ENCODE results near the gene RYR2.

Gene RYR2

GRCh38 chr1:237737938-237738610 is 696.1 kb downstream of the RYR2 start:
- no peak for DNase-seq (ENCODE audit: low read depth)

- DNase-seq (ENCODE audit: low read depth): no peak
Observed at GRCh38 chr1:237740846-237741245, 698.9 kb downstream of the RYR2 start.

- no peak for DNase-seq (ENCODE audit: low read depth)
Observed at GRCh38 chr1:237745545-237745944, 703.6 kb downstream of the RYR2 start.

- DNase-seq (ENCODE audit: low read depth): no peak
Observed at GRCh38 chr1:237748171-237748960, 706.4 kb downstream of the RYR2 start.

DNA sequence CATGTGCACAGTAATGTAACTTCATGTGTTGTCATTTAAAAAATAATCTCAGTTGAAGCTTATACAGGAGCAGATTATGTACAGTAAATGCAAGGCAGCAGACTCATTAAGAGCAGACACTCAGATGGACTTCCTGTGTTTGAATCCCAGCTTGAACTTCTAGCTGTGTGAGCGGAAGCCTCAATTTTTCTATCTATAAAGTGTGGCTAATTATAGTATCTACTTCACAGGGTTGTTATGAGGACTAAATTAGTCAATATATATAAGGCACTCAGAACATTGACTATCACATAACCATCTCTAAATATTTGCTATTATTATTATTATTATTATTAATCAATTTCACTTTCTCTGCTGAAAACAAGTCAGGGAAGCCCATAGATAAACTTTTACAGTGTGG is 707.1 kb downstream of the RYR2 start:
- no peak for DNase-seq (ENCODE audit: low read depth)

- DNase-seq (ENCODE audit: low read depth): no peak
Observed at GRCh38 chr1:237751090-237751489, 709.1 kb downstream of the RYR2 start.

DNA sequence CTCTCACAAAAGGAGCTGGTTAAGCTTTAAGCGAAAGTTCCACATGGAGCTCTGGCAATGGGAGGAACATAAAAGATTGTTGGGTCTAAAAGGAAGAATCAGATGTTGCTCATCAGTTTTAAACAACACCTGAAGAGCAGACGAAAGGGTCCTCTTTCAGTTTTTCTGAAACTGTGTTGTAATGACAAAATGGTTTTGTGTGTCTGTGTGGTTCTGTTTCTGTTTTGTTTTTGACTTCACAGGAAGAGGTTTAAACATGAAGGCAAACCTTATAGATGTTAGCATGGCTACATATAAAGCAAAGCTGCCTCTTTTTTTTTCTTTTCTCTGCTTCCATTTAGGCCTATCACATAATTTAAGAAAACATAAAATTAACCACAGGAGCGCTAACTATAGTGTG is 712.6 kb downstream of the RYR2 start:
- DNase-seq (ENCODE audit: low read depth): no peak

DNA sequence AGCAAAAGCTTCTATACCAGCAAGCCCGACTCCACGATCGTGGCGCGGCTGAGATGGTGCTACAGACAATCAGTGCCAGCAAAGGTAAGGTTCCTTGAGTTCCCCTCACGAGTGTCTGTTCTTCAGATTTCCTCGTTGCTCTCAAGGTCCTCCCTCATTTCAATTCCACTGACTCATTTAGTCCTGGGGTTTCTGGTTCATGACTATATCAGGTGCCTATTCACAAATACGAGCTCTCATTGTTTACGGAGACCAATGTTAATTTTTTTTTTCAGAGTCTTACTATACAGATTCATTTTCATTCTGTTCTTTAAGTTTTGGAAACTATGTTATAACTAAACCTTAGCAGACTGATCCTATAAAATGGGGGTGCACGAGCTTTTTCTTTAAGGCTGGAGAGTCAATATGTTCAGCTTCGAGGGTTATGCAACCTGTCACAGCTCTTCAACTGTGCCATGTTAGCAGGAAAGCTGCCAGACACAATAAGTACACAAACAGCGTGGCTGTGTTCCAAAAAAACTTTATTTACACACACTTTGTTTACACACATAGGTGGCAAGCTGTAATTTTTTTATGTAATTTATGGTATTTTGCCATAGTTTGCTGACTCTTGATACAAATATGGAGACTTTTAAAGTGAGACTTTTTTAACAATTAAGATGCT is 714.5 kb downstream of the RYR2 start:
- no peak for DNase-seq (ENCODE audit: low read depth)

DNA sequence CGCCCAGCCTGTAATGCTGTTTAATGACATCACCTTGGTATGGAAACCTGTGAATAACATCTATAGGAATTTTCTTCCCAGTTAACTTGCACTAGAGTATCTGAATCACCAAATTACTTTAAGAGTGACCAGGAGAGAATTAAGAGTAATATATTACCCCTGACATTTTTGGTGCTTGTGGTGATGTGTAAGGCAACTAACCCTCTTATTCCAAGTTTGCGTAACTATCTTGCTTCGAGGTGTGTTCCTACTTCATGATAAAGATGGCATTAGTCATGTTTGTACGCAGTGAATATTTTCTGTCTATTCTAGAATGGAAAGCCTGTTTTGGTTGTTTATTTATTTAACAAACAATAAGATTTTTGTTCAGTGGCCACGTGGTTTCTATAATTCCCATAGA is 717.4 kb downstream of the RYR2 start:
- no peak for DNase-seq (ENCODE audit: low read depth)

- no peak for DNase-seq (ENCODE audit: low read depth)
Observed at GRCh38 chr1:237760951-237761350, 719.0 kb downstream of the RYR2 start.

DNA sequence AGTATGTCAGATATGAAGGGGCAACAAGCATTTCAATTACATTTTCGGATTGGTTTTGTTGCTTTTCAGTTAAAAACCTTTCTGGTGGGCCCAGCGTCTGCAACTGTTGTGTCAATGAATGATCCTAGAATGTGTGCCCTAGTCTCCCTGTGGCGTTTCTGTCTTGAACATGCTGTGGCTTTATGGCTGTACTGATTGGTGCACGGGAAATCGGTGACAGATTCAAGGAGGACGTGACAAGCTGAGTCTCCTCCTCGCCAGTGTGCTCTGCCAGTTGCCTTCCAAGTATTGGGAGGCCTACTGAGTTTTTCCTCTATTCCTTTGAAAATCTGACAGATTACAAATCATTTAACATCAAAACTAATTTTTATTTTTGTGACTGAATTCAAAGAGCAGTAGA is 721.2 kb downstream of the RYR2 start:
- DNase-seq (ENCODE audit: low read depth): no peak

GRCh38 chr1:237763751-237764150 is 721.8 kb downstream of the RYR2 start:
- no peak for DNase-seq (ENCODE audit: low read depth)

GRCh38 chr1:237769916-237770315 is 727.9 kb downstream of the RYR2 start:
- no peak for DNase-seq (ENCODE audit: low read depth)

- no peak for DNase-seq (ENCODE audit: low read depth)
Observed at GRCh38 chr1:237772009-237772408, 730.0 kb downstream of the RYR2 start.

DNA sequence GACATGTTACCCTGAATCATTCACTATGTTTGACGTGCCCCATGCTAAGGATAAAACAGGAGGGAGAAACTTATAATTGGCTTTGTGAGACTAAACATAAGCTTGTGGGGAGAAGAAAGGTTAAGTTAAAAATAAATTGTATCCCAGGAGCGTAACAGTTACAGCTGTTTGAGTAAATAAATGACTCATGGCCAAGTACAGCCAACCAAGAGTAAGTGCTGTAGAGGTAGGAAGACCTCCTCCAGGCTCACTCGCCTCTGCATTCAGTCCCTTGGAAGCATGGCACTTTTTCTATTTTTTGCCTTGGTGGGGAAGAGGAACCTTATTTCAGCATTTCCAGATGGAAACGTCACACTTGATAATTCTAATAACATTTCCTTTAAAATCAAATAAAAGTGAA is 732.3 kb downstream of the RYR2 start:
- DNase-seq (ENCODE audit: low read depth): no peak

DNA sequence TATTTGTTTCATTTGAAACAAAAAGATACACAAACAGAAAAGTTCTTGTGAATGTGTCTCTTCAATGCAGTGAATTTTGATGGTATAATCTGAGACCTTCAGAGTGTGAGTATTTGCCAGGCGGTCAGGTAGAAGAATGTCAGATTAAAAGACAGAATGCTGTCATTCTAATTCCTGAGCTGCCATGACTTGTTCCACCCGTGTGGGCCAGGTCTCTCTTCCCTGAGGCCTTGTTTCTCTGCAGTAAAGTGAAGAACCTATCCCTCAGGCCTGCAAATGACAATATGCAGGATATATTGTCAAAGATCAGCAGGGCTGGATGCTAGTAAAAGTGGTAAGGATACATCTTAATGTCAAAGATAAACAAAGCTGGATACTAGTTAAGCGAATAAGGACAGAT is 737.4 kb downstream of the RYR2 start:
- no peak for DNase-seq (ENCODE audit: low read depth)

- no peak for DNase-seq (ENCODE audit: low read depth)
Observed at GRCh38 chr1:237786066-237786719, 744.2 kb downstream of the RYR2 start.

GRCh38 chr1:237788069-237788468 is 746.1 kb downstream of the RYR2 start:
- no peak for DNase-seq (ENCODE audit: low read depth)

DNA sequence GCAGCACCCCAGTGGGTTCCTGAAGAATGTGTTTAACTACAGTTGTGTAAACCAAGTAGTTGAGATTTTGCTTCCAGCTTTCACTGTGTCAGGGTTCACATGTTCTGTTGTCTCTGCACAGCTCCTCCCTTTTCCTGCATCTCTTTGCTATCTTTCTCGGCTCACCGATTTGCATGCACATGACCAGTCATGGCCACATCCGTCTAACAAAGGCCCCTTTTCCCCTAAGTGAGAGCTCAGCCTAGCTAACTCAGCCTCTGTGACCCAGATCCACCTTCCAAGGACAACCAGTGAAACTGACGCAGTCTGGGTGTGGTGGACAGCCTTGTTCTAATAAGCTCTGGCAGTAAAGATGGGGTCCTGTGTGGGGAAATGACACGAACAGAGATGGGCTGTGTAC is 747.6 kb downstream of the RYR2 start:
- no peak for DNase-seq (ENCODE audit: low read depth)

- DNase-seq (ENCODE audit: low read depth): no peak
Observed at GRCh38 chr1:237791592-237791991, 749.6 kb downstream of the RYR2 start.

DNA sequence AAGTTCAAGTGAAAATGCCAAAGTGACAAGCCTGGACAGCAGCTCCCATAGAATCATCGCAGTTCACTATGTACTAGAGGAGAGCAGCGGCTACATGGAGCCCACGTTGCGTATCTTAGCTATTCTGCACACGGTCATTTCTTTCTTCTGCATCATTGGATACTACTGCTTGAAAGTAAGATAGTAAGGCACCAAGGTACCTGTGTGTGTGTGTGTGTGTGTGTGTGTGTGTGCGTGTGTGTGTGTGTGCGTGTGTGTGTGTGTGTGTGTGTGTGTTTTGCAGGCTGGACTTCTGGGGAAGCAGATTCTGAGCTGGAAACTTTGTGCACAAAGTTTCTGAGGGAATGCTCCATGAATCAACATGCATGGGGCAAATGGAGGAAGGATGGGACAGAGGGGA is 750.2 kb downstream of the RYR2 start:
- DNase-seq (ENCODE audit: low read depth): no peak

DNA sequence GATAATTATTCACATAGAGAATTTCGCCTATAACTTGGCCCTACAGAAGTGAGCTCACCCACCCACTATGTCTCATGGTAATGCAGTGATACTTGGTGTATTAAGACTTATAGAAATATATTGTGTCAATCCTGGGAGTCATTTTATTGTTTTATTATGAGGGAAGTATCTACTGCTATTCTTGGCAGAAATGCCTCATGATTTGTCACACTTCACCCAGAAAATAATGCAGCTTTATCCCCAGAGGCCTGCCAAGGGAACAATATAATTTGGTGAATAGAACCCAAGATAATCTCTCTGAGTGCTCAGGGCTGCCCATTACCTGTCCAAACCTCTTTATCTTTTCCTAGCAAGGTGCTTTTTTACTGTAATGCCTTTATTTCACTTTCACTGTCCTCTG is 750.7 kb downstream of the RYR2 start:
- DNase-seq (ENCODE audit: low read depth): no peak

GRCh38 chr1:237794071-237794470 is 752.1 kb downstream of the RYR2 start:
- no peak for DNase-seq (ENCODE audit: low read depth)
